Loucy (cell line): Measurements from ENCODE around the gene OR10A2.
"Not testable (repeated sequence)": the region's sequence is repeated elsewhere in the genome, so short reads cannot be mapped to it uniquely, and the experiment has no call there.

Experiments
- H2AFZ ChIP-seq: fragments of 200-600 bp; sonication (generic); 2 replicates; pipeline ENCODE4 v1.6.0; 2016; ENCODE audit warnings: antibody characterized with exemption, mild to moderate bottlenecking, low read length, moderate library complexity
- H3F3A ChIP-seq: fragments of 200-600 bp; 2 replicates; pipeline ENCODE4 v1.6.0; 2016; ENCODE audit warnings: antibody characterized with exemption, low read depth, mild to moderate bottlenecking
- H3K27me3 ChIP-seq: fragments of 200-600 bp; sonication (generic); 2 replicates; pipeline ENCODE4 v1.6.1; 2014; ENCODE audit warnings: low read length, mild to moderate bottlenecking; ENCODE audit not compliant: insufficient read depth, poor library complexity, severe bottlenecking
- H3K36me3 ChIP-seq: fragments of 200-600 bp; sonication (generic); 2 replicates; pipeline ENCODE4 v1.6.1; 2016; ENCODE audit warnings: low read length; ENCODE audit not compliant: insufficient read depth
- H3K4me1 ChIP-seq: fragments of 200-600 bp; sonication (generic); 2 replicates; pipeline ENCODE4 v1.5.1; 2014; ENCODE audit warnings: low read length, mild to moderate bottlenecking; ENCODE audit not compliant: insufficient read depth, poor library complexity, severe bottlenecking
- H3K4me2 ChIP-seq: fragments of 200-600 bp; sonication (generic); 2 replicates; pipeline ENCODE4 v1.6.0; 2014; ENCODE audit warnings: antibody characterized with exemption, low read length, low read depth, mild to moderate bottlenecking; ENCODE audit not compliant: poor library complexity, severe bottlenecking
- H3K4me3 ChIP-seq: fragments of 200-600 bp; sonication (generic); 2 replicates; pipeline ENCODE4 v1.5.1; 2014; ENCODE audit warnings: low read length, mild to moderate bottlenecking, mixed read lengths; ENCODE audit not compliant: poor library complexity, severe bottlenecking
- H3K79me2 ChIP-seq: fragments of 200-600 bp; sonication (generic); 2 replicates; pipeline ENCODE4 v1.6.1; 2014; ENCODE audit warnings: low read length; ENCODE audit not compliant: insufficient read depth
- H3K9ac ChIP-seq: fragments of 200-600 bp; sonication (generic); 2 replicates; pipeline ENCODE4 v1.6.0; 2014; ENCODE audit warnings: mild to moderate bottlenecking, low read depth, low read length, moderate library complexity; ENCODE audit not compliant: poor library complexity, severe bottlenecking
- H3K9me2 ChIP-seq: fragments of 200-600 bp; sonication (generic); replicated peaks from 2 replicates; pipeline ENCODE4 v1.6.1; 2016; ENCODE audit warnings: low read depth, low read length, mixed read lengths
- H3K9me3 ChIP-seq: fragments of 200-600 bp; sonication (generic); 2 replicates; pipeline ENCODE4 v1.6.1; 2014; ENCODE audit warnings: mild to moderate bottlenecking, antibody characterized with exemption, low read length, low read depth; ENCODE audit not compliant: insufficient read depth
- H4K20me1 ChIP-seq: fragments of 200-600 bp; sonication (generic); 2 replicates; pipeline ENCODE4 v1.6.0; 2014; ENCODE audit warnings: antibody characterized with exemption, low read length, mild to moderate bottlenecking; ENCODE audit not compliant: insufficient read depth, poor library complexity, severe bottlenecking
- CTCF ChIP-seq: fragments of 200-600 bp; sonication (generic); conservative IDR thresholded peaks from 2 replicates; pipeline ENCODE4 v1.5.1; 2014; ENCODE audit warnings: mild to moderate bottlenecking, antibody characterized with exemption, low read length
- EZH2phosphoT487 ChIP-seq: fragments of 200-600 bp; IDR thresholded peaks from 2 replicates; pipeline ENCODE4 v1.6.1; 2018; ENCODE audit warnings: antibody characterized with exemption, mild to moderate bottlenecking, moderate library complexity, borderline replicate concordance

Gene OR10A2

DNA sequence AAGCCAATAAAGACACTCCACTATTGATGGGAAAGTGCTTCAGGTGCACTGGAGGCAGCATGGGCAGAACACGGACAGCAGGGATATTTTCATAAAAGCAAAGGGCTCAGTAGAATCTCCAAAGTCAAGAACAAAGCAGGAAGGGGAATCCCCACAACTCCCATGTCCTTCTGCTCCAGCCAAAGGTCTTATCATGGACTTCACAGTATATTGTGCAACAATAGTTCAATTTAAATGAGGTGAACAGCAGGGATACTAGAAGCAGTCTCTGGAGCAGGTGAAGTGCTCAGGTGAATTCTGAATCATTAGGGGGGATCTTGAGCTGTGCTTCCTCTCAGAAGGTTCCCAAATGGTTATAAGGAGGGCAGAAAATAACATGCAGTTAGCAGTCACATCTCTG, 36.1 kb downstream of the OR10A2 start:
- TF ChIP-seq EZH2phosphoT487 (no peak), CTCF (no peak)
- Histone ChIP-seq H3F3A (no peaks in the 10 kb centered on the region), H3K9me3 (no peaks in the 10 kb centered on the region), H3K4me1 (no peaks in the 10 kb centered on the region), H3K9ac (no peak overlapping the region), H3K36me3 (no peaks in the 10 kb centered on the region), H4K20me1 (no peaks in the 10 kb centered on the region), H3K4me3 (no peak overlapping the region), H3K9me2 (no peaks in the 10 kb centered on the region), H2AFZ (no peak overlapping the region), H3K27me3 (no peaks in the 10 kb centered on the region), H3K4me2 (no peak overlapping the region), H3K79me2 (no peaks in the 10 kb centered on the region)

GRCh38 chr11:6900327-6900999, 37.6 kb downstream of the OR10A2 start:
- H3K4me2 ChIP-seq = no peak overlapping the region
- no peaks in the 10 kb centered on the region for H3K9me2 ChIP-seq
- H3K79me2 ChIP-seq = no peaks in the 10 kb centered on the region
- no peak overlapping the region for H2AFZ ChIP-seq
- H3F3A ChIP-seq = no peaks in the 10 kb centered on the region
- no peaks in the 10 kb centered on the region for H4K20me1 ChIP-seq
- H3K27me3 ChIP-seq = no peaks in the 10 kb centered on the region
- H3K9me3 ChIP-seq = no peaks in the 10 kb centered on the region; the same call in 1 of the 2 replicates
- TF ChIP-seq CTCF = peak; percentile 48
- no peak for TF ChIP-seq EZH2phosphoT487
- H3K9ac ChIP-seq = no peak overlapping the region
- H3K4me1 ChIP-seq = no peaks in the 10 kb centered on the region
- H3K36me3 ChIP-seq = no peaks in the 10 kb centered on the region
- H3K4me3 ChIP-seq = no peak overlapping the region

GRCh38 chr11:6904804-6905203, 41.9 kb downstream of the OR10A2 start:
- not testable (repeated sequence) for H3K36me3 ChIP-seq, H3F3A ChIP-seq, H3K79me2 ChIP-seq, H3K9ac ChIP-seq, H3K4me2 ChIP-seq, H4K20me1 ChIP-seq, H3K4me1 ChIP-seq, H3K9me2 ChIP-seq, H3K9me3 ChIP-seq, H2AFZ ChIP-seq, H3K27me3 ChIP-seq, H3K4me3 ChIP-seq

- TF ChIP-seq EZH2phosphoT487 (no peak), CTCF (no peak)
- Histone ChIP-seq H3K9ac (no peak overlapping the region), H3K4me3 (no peak overlapping the region), H3F3A (no peaks in the 10 kb centered on the region), H3K4me1 (no peaks in the 10 kb centered on the region), H3K79me2 (no peaks in the 10 kb centered on the region), H3K27me3 (no peaks in the 10 kb centered on the region), H3K4me2 (no peak overlapping the region), H3K9me2 (no peaks in the 10 kb centered on the region), H3K9me3 (no peaks in the 10 kb centered on the region), H2AFZ (no peak overlapping the region), H3K36me3 (no peaks in the 10 kb centered on the region), H4K20me1 (no peaks in the 10 kb centered on the region)
Measured at GRCh38 chr11:6911378-6911777, 48.5 kb downstream of the OR10A2 start.
